ENCODE data around the gene GOT1.

Gene GOT1

GRCh38 chr10:99358101-99358500 lies 72.3 kb downstream of the GOT1 start:
- DNase-seq (ENCODE audit: low read depth in 3 of 3): no peak

- no peak for DNase-seq (ENCODE audit: low read depth in 3 of 3)
Measured at GRCh38 chr10:99357691-99358090, 72.7 kb downstream of the GOT1 start.

DNA sequence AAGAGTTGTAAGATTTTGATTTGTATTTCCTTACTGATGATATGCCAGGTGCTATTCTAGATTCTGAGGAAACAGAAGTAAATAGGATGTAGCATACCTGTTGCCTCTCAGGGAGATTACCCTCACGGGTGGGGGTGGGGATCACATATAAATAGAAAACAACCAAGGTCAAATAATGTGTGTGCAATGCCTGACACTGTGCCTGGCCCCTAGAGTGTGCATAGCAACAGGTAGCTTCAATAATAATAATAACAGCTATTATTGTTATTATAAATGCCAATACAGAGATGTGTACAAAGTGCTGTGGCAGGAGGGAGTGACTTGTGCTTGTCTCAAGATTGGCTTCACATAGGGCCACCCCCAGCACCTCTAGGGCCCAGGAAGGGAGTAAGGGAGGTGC lies 77.2 kb downstream of the GOT1 start:
- DNase-seq (ENCODE audit: low read depth in 3 of 3): no peak

- DNase-seq (ENCODE audit: low read depth in 3 of 3): no peak
Measured at GRCh38 chr10:99347672-99348071, 82.8 kb downstream of the GOT1 start.

Measured in stimulated activated CD4-positive, alpha-beta T cell treated with anti-CD3 and anti-CD28 coated beads, TNF-alpha, amount 100 ng/mL, for 24 hours (primary cell).